SU-DHL-6 (cell line): ENCODE measurements around the gene LOXL1.
"Not testable (repeated sequence)": the region's sequence is repeated elsewhere in the genome, so short reads cannot be mapped to it uniquely, and the experiment has no call there.

Experiments used
- EZH2phosphoT487 ChIP-seq: fragments of 200-600 bp; sonication (generic), shearing (Covaris generic); conservative IDR thresholded peaks from 2 replicates; pipeline ENCODE4 v1.6.1; 2018; ENCODE audit warnings: mild to moderate bottlenecking, antibody characterized with exemption, low read length, moderate library complexity, mixed read lengths
- TF ChIP-seq, protein P1 (sequence below): fragments of 200-600 bp; sonication (generic); IDR thresholded peaks from one replicate; pipeline ENCODE4 v1.5.1; 2017; ENCODE audit warnings: antibody characterized with exemption, mild to moderate bottlenecking, low read length, moderate library complexity; ENCODE audit not compliant: insufficient read depth, poor library complexity, severe bottlenecking

DNA sequence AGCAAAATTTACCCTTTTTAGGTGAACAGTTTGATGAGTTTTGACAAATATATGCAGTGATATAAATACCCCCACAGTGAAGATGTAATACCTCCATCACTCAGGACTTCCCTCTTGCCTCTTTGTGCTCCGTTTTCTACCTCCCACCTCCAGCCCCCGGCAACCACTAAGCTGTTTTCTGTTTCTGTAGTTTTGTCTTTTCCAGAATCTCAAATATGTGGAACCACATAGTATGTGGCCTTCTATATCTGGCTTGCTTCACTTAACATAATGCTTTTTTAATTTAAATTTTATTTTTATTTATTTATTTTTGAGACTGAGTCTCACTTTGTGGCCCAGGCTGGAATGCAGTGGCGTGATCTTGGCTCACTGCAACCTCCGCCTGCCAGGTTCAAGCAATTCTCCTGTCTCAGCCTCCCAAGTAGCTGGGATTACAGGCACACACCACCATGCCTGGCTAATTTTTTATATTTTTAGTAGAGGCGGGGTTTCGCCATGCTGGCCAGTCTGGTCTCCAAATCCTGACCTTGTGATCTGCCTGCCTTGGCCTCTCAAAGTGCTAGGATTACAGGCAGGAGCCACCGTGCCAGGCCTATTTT lies 34.3 kb downstream of the LOXL1 start:
- not testable (repeated sequence) for TF ChIP-seq EZH2phosphoT487
- TF ChIP-seq, protein P1, sequence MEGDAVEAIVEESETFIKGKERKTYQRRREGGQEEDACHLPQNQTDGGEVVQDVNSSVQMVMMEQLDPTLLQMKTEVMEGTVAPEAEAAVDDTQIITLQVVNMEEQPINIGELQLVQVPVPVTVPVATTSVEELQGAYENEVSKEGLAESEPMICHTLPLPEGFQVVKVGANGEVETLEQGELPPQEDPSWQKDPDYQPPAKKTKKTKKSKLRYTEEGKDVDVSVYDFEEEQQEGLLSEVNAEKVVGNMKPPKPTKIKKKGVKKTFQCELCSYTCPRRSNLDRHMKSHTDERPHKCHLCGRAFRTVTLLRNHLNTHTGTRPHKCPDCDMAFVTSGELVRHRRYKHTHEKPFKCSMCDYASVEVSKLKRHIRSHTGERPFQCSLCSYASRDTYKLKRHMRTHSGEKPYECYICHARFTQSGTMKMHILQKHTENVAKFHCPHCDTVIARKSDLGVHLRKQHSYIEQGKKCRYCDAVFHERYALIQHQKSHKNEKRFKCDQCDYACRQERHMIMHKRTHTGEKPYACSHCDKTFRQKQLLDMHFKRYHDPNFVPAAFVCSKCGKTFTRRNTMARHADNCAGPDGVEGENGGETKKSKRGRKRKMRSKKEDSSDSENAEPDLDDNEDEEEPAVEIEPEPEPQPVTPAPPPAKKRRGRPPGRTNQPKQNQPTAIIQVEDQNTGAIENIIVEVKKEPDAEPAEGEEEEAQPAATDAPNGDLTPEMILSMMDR, result not testable (repeated sequence)
